GM23338 (cell line): ENCODE results near the gene ETV3. TPM values are rescaled to one million over a fixed set of nuclear protein-coding genes. Genes with fewer than 3 reads are reported as not detected.
A peak's percentile ranks its signal among the peaks of the same experiment; 100 is the strongest.

Source experiments
- ATAC-seq: fragments of 200-7000 bp; cut with Tn5 transposase; 3 replicates; pipeline ENCODE4 v1.9.1; 2020
- DNase-seq: peaks from one replicate; pipeline ENCODE4 v3.0.0-alpha.2; 2015; ENCODE audit warnings: low spot score
- H2AFZ ChIP-seq: fragments of 200-600 bp; sonication (generic); 2 replicates; pipeline ENCODE4 v1.8.0; 2016; ENCODE audit warnings: antibody characterized with exemption, mild to moderate bottlenecking, moderate library complexity
- H3F3A ChIP-seq: fragments of 200-600 bp; sonication (generic); replicated peaks from 2 replicates; pipeline ENCODE4 v1.8.0; 2017; ENCODE audit warnings: antibody characterized with exemption, mixed run types, low read depth
- H3K27ac ChIP-seq: fragments of 200-600 bp; sonication (generic); 2 replicates; pipeline ENCODE4 v1.6.1; 2016; ENCODE audit warnings: low read depth
- H3K27me3 ChIP-seq: fragments of 200-600 bp; sonication (generic); 2 replicates; pipeline ENCODE4 v1.8.0; 2016; ENCODE audit warnings: mild to moderate bottlenecking, mixed run types, moderate library complexity; ENCODE audit not compliant: insufficient read depth
- H3K36me3 ChIP-seq: fragments of 200-600 bp; sonication (generic); 2 replicates; pipeline ENCODE4 v1.8.0; 2016; ENCODE audit warnings: mild to moderate bottlenecking; ENCODE audit not compliant: insufficient read depth
- H3K4me1 ChIP-seq: fragments of 200-600 bp; sonication (generic); 2 replicates; pipeline ENCODE4 v1.8.0; 2016; ENCODE audit warnings: mild to moderate bottlenecking, moderate library complexity; ENCODE audit not compliant: insufficient read depth
- H3K4me2 ChIP-seq: fragments of 200-600 bp; sonication (generic); 2 replicates; pipeline ENCODE4 v1.7.1; 2017; ENCODE audit warnings: mixed run types
- H3K4me3 ChIP-seq: fragments of 200-600 bp; sonication (generic); 2 replicates; pipeline ENCODE4 v1.6.1; 2016; ENCODE audit warnings: mixed run types
- H3K79me2 ChIP-seq: fragments of 200-600 bp; sonication (generic); replicated peaks from 2 replicates; pipeline ENCODE4 v1.8.0; 2017; ENCODE audit warnings: mild to moderate bottlenecking; ENCODE audit not compliant: insufficient read depth
- H3K9me2 ChIP-seq: fragments of 200-600 bp; sonication (generic); 2 replicates; pipeline ENCODE4 v1.8.0; 2017; ENCODE audit not compliant: insufficient read depth
- H4K20me1 ChIP-seq: fragments of 200-600 bp; sonication (generic); replicated peaks from 2 replicates; pipeline ENCODE4 v1.8.0; 2017; ENCODE audit warnings: mild to moderate bottlenecking; ENCODE audit not compliant: insufficient read depth
- H3K27ac Mint-ChIP-seq: 2 replicates; pipeline ENCODE4 v1.8.0; 2020; ENCODE audit warnings: inconsistent platforms, mild to moderate bottlenecking, moderate library complexity, mixed read lengths
- H3K27me3 Mint-ChIP-seq: 3 replicates; pipeline ENCODE4 v1.8.0; 2022; ENCODE audit warnings: low read depth, mild to moderate bottlenecking, moderate library complexity, mixed read lengths, inconsistent platforms; ENCODE audit not compliant: insufficient read depth, poor library complexity
- H3K36me3 Mint-ChIP-seq: 3 replicates; pipeline ENCODE4 v1.8.0; 2021; ENCODE audit warnings: low read depth, mild to moderate bottlenecking, inconsistent platforms, moderate library complexity, mixed read lengths
- H3K4me1 Mint-ChIP-seq: 3 replicates; pipeline ENCODE4 v1.8.0; 2020; ENCODE audit warnings: mild to moderate bottlenecking, inconsistent platforms, mixed read lengths
- H3K4me3 Mint-ChIP-seq: 3 replicates; pipeline ENCODE4 v1.8.0; 2021; ENCODE audit warnings: moderate library complexity, mild to moderate bottlenecking, inconsistent platforms, mixed read lengths
- H3K9me3 Mint-ChIP-seq: 3 replicates; pipeline ENCODE4 v1.8.0; 2020; ENCODE audit warnings: moderate library complexity, mild to moderate bottlenecking, inconsistent platforms, mixed read lengths
- CREB1 ChIP-seq: fragments of 250-450 bp; sonication (Bioruptor Pico); IDR thresholded peaks from 2 replicates; pipeline ENCODE4 v1.5.0; 2020; ENCODE audit warnings: low read depth, mild to moderate bottlenecking, moderate library complexity
- ETS1 ChIP-seq: IDR thresholded peaks from 2 replicates; pipeline ENCODE4 v1.6.1; 2016; ENCODE audit warnings: antibody characterized with exemption
- EZH2 ChIP-seq: fragments of 200-600 bp; sonication (generic); IDR thresholded peaks from one replicate; pipeline ENCODE4 v1.8.0; 2017; ENCODE audit warnings: antibody characterized with exemption, mild to moderate bottlenecking, low read depth; ENCODE audit not compliant: unreplicated experiment
- JUNB ChIP-seq: IDR thresholded peaks from one replicate; pipeline ENCODE4 v1.6.1; 2016; ENCODE audit warnings: antibody characterized with exemption; ENCODE audit not compliant: unreplicated experiment
- POLR2AphosphoS5 ChIP-seq: IDR thresholded peaks from 2 replicates; pipeline ENCODE4 v1.6.1; 2016; ENCODE audit warnings: antibody characterized with exemption, low read depth
- STAT1 ChIP-seq: IDR thresholded peaks from one replicate; pipeline ENCODE4 v1.6.1; 2016; ENCODE audit warnings: antibody characterized with exemption; ENCODE audit not compliant: unreplicated experiment
- ZNF331 ChIP-seq: fragments of 250-450 bp; sonication (Bioruptor Pico); IDR thresholded peaks from 2 replicates; pipeline ENCODE4 v1.5.0; 2020; ENCODE audit warnings: low read depth, mild to moderate bottlenecking, moderate library complexity
- polyA plus RNA-seq: library from polyadenylated mRNA; unstranded; fragments of >200 nt; fragmentation: Nextera tagmentation; extraction: Ambion mirVana; gene quantifications from 2 replicates; pipeline ENCODE4 v1.2.1, GENCODE V29; 2016
- total RNA-seq: library from RNA; depleted of rRNA; stranded (reverse); fragments of >200 nt; shearing (Covaris generic); gene quantifications from 2 replicates; pipeline ENCODE4 v1.2.3, GENCODE V29; 2014
- TF ChIP-seq, protein P1 (sequence below): fragments of 250-450 bp; sonication (Bioruptor Pico); IDR thresholded peaks from 2 replicates; pipeline ENCODE4 v1.5.0; 2020; ENCODE audit warnings: mild to moderate bottlenecking, moderate library complexity

ETV3 gene
- total and polyA plus RNA-seq, 2 experiments from 2014 or later = 8.1 to 19.6 TPM

- H3K27me3 ChIP-seq = peaks cover 7% of the 10 kb centered on the region
- DNase-seq (no peak), ATAC-seq (peak; percentile 9; the same call in 2 of the 3 replicates)
- H3K4me1 ChIP-seq = peaks cover 63% of the 10 kb centered on the region
- TF ChIP-seq EZH2 (no peak), ETS1 (no peak), ZNF331 (CRISPR knock-in tag) (no peak), CREB1 (CRISPR knock-in tag) (no peak), POLR2AphosphoS5 (no peak), STAT1 (no peak), JUNB (no peak)
- TF ChIP-seq, protein P1, sequence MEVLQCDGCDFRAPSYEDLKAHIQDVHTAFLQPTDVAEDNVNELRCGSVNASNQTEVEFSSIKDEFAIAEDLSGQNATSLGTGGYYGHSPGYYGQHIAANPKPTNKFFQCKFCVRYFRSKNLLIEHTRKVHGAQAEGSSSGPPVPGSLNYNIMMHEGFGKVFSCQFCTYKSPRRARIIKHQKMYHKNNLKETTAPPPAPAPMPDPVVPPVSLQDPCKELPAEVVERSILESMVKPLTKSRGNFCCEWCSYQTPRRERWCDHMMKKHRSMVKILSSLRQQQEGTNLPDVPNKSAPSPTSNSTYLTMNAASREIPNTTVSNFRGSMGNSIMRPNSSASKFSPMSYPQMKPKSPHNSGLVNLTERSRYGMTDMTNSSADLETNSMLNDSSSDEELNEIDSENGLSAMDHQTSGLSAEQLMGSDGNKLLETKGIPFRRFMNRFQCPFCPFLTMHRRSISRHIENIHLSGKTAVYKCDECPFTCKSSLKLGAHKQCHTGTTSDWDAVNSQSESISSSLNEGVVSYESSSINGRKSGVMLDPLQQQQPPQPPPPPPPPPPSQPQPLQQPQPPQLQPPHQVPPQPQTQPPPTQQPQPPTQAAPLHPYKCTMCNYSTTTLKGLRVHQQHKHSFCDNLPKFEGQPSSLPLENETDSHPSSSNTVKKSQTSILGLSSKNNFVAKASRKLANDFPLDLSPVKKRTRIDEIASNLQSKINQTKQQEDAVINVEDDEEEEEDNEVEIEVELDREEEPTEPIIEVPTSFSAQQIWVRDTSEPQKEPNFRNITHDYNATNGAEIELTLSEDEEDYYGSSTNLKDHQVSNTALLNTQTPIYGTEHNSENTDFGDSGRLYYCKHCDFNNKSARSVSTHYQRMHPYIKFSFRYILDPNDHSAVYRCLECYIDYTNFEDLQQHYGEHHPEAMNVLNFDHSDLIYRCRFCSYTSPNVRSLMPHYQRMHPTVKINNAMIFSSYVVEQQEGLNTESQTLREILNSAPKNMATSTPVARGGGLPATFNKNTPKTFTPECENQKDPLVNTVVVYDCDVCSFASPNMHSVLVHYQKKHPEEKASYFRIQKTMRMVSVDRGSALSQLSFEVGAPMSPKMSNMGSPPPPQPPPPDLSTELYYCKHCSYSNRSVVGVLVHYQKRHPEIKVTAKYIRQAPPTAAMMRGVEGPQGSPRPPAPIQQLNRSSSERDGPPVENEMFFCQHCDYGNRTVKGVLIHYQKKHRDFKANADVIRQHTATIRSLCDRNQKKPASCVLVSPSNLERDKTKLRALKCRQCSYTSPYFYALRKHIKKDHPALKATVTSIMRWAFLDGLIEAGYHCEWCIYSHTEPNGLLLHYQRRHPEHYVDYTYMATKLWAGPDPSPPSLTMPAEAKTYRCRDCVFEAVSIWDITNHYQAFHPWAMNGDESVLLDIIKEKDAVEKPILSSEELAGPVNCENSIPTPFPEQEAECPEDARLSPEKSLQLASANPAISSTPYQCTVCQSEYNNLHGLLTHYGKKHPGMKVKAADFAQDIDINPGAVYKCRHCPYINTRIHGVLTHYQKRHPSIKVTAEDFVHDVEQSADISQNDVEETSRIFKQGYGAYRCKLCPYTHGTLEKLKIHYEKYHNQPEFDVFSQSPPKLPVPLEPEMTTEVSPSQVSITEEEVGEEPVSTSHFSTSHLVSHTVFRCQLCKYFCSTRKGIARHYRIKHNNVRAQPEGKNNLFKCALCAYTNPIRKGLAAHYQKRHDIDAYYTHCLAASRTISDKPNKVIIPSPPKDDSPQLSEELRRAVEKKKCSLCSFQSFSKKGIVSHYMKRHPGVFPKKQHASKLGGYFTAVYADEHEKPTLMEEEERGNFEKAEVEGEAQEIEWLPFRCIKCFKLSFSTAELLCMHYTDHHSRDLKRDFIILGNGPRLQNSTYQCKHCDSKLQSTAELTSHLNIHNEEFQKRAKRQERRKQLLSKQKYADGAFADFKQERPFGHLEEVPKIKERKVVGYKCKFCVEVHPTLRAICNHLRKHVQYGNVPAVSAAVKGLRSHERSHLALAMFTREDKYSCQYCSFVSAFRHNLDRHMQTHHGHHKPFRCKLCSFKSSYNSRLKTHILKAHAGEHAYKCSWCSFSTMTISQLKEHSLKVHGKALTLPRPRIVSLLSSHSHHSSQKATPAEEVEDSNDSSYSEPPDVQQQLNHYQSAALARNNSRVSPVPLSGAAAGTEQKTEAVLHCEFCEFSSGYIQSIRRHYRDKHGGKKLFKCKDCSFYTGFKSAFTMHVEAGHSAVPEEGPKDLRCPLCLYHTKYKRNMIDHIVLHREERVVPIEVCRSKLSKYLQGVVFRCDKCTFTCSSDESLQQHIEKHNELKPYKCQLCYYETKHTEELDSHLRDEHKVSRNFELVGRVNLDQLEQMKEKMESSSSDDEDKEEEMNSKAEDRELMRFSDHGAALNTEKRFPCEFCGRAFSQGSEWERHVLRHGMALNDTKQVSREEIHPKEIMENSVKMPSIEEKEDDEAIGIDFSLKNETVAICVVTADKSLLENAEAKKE (CRISPR knock-in tag) = no peak
- H3K79me2 ChIP-seq = no peaks in the 10 kb centered on the region
- Mint-ChIP-seq H3K9me3 (no peaks in the 10 kb centered on the region; the same call in 1 of the 3 replicates), H3K27me3 (peaks cover 29% of the 10 kb centered on the region), H3K27ac (no peak overlapping the region; the same call in 1 of the 2 replicates), H3K36me3 (no peaks in the 10 kb centered on the region; the same call in 2 of the 3 replicates), H3K4me1 (peaks cover 73% of the 10 kb centered on the region), H3K4me3 (peak overlapping the region; percentile 5; the same call in 1 of the 3 replicates)
- no peaks in the 10 kb centered on the region for H4K20me1 ChIP-seq
- peak overlapping the region; percentile 46 for H3K4me3 ChIP-seq
- peak overlapping the region; percentile 76 for H3K4me2 ChIP-seq
- H3K9me2 ChIP-seq = no peaks in the 10 kb centered on the region
- peak overlapping the region; percentile 96 for H2AFZ ChIP-seq
- H3K36me3 ChIP-seq = no peaks in the 10 kb centered on the region
- H3K27ac ChIP-seq = no peak overlapping the region
- peaks cover 9% of the 10 kb centered on the region; the same call in 1 of the 2 replicates for H3F3A ChIP-seq
These were observed 25.9 kb downstream of the ETV3 start for GRCh38 chr1:157112186-157112867.
